ENCODE measurements around the gene SYP.

SYP gene

DNA sequence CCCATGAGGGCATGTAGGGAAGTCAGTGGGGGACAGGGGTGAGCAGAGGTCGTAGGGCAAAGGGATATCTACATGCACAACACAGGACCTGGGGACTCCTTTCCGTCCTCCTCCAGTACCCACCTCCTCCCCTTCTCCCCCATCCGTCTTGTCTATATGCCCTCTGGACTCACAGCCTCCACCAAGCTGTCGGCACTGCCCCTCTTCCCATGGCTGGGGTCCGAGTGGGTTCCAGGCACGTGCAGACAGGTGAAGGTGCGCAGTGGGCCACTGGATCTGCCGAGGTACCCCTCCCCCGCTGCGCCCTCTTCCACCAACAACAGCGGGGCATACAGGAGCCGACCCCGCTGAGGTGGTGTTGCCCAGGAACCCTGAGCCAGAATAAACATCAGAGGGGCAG is 5.5 kb upstream of the SYP start:
- Histone ChIP-seq H3K27ac (ENCODE audit: low read length) (no peak overlapping the region), H3K36me3 (ENCODE audit: insufficient read depth, low read length) (no peaks in the 10 kb centered on the region), H3K4me3 (ENCODE audit: low read depth in 1 of 2, low read length in 2 of 2) (no peak overlapping the region), H2AFZ (ENCODE audit: low read depth, low read length) (no peak overlapping the region), H3K4me1 (ENCODE audit: insufficient read depth, low read length) (peaks cover 4% of the 10 kb centered on the region), H3K9ac (ENCODE audit: low read depth, low read length) (no peak overlapping the region), H3K79me2 (ENCODE audit: insufficient read depth, low read length) (no peaks in the 10 kb centered on the region), H4K20me1 (ENCODE audit: insufficient read depth, low read length) (no peaks in the 10 kb centered on the region), H3K4me2 (ENCODE audit: insufficient read depth, low read length) (no peak overlapping the region), H3K27me3 (ENCODE audit: insufficient read depth, low read length, poor library complexity) (no peaks in the 10 kb centered on the region), H3K9me3 (ENCODE audit: insufficient read depth, low read length, severe bottlenecking) (no peaks in the 10 kb centered on the region)
- DNase-seq = no peak
- TF ChIP-seq, protein P1, sequence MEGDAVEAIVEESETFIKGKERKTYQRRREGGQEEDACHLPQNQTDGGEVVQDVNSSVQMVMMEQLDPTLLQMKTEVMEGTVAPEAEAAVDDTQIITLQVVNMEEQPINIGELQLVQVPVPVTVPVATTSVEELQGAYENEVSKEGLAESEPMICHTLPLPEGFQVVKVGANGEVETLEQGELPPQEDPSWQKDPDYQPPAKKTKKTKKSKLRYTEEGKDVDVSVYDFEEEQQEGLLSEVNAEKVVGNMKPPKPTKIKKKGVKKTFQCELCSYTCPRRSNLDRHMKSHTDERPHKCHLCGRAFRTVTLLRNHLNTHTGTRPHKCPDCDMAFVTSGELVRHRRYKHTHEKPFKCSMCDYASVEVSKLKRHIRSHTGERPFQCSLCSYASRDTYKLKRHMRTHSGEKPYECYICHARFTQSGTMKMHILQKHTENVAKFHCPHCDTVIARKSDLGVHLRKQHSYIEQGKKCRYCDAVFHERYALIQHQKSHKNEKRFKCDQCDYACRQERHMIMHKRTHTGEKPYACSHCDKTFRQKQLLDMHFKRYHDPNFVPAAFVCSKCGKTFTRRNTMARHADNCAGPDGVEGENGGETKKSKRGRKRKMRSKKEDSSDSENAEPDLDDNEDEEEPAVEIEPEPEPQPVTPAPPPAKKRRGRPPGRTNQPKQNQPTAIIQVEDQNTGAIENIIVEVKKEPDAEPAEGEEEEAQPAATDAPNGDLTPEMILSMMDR (IDR thresholded peaks at IDR 0.05; ENCODE audit: borderline replicate concordance, extremely low read depth, low read length, poor library complexity, severe bottlenecking) = no peak
- no peak for TF ChIP-seq EZH2 (IDR thresholded peaks at IDR 0.05; ENCODE audit: borderline replicate concordance, low read depth, low read length, severe bottlenecking)
- no peak for ATAC-seq (ENCODE audit: insufficient read depth, low read depth)

DNA sequence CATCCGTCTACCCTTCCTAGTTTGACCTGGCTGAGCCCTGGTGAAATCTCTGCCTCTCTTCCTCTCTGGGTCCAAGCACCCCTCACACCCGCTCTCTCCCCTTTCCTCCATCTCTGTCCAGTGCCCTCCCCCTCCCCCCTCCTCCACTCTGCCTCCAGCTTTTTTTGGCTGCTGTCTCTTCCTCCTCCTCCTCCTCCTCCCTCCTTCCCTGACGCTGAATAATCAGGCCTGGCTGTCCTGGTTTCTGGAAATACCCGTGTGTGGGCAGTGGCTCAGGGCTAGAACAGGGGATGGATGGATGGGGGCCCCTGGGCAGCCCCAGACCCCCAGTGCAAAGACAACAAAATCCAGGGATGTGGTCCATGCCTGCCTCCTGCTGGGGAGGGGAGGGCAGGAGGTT is 4.7 kb upstream of the SYP start:
- TF ChIP-seq, protein P1 (IDR thresholded peaks at IDR 0.05; ENCODE audit: borderline replicate concordance, extremely low read depth, low read length, poor library complexity, severe bottlenecking) = no peak
- no peak for TF ChIP-seq EZH2 (IDR thresholded peaks at IDR 0.05; ENCODE audit: borderline replicate concordance, low read depth, low read length, severe bottlenecking)
- Histone ChIP-seq H3K9ac (ENCODE audit: low read depth, low read length) (no peak overlapping the region), H3K4me1 (ENCODE audit: insufficient read depth, low read length) (peaks cover 9% of the 10 kb centered on the region), H3K79me2 (ENCODE audit: insufficient read depth, low read length) (no peaks in the 10 kb centered on the region), H3K9me3 (ENCODE audit: insufficient read depth, low read length, severe bottlenecking) (no peaks in the 10 kb centered on the region), H3K27ac (ENCODE audit: low read length) (no peak overlapping the region), H3K36me3 (ENCODE audit: insufficient read depth, low read length) (no peaks in the 10 kb centered on the region), H3K4me3 (ENCODE audit: low read depth in 1 of 2, low read length in 2 of 2) (no peak overlapping the region), H3K4me2 (ENCODE audit: insufficient read depth, low read length) (no peak overlapping the region), H3K27me3 (ENCODE audit: insufficient read depth, low read length, poor library complexity) (no peaks in the 10 kb centered on the region), H2AFZ (ENCODE audit: low read depth, low read length) (no peak overlapping the region), H4K20me1 (ENCODE audit: insufficient read depth, low read length) (no peaks in the 10 kb centered on the region)
- DNase-seq (no peak), ATAC-seq (ENCODE audit: insufficient read depth, low read depth) (no peak)

DNA sequence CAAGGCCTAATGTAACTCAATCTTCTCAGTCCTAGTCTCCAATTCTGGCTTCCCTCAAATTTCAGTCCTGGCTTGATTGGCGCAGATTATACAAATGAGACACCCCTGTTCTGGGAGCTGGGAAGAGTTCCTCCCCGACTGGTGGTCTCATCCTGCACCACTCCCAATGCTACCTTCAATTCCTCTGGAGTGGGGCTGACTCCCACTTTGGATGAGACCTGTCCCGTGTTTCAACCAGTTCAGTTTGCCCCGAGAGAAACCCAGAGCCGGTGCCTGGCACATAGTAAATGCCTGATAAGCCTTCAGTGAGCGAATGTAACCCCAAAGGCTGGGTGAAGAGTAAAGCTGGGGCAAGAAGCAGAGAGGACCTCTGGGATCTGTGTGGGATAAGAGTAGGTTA is 4.0 kb upstream of the SYP start:
- ATAC-seq (ENCODE audit: insufficient read depth, low read depth) = no peak
- no peaks in the 10 kb centered on the region for H3K27me3 ChIP-seq (ENCODE audit: insufficient read depth, low read length, poor library complexity)
- TF ChIP-seq, protein P1 (IDR thresholded peaks at IDR 0.05; ENCODE audit: borderline replicate concordance, extremely low read depth, low read length, poor library complexity, severe bottlenecking) = no peak

DNA sequence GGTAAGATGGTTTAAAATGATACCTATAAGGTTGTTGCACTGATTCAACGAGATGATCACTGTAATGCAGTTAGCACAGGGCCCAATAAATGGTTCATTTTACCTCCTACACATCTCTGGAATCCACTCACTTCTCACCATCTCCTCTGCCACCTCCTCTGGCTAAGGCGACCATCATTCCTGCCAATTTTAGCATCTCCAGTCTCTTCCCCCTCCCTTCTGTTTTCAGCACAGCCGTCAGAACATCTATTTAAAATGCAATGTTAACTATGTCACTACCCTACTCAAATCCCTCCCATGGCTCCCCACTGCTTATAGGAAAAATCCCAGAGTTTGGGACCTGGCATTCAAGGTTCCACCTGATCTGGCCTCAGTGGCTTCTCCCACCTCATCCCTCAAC is 3.5 kb upstream of the SYP start:
- no peaks in the 10 kb centered on the region for H3K9me3 ChIP-seq (ENCODE audit: insufficient read depth, low read length, severe bottlenecking)
- H3K27ac ChIP-seq (ENCODE audit: low read length) = no peak overlapping the region
- no peak for ATAC-seq (ENCODE audit: insufficient read depth, low read depth)
- H3K79me2 ChIP-seq (ENCODE audit: insufficient read depth, low read length) = no peaks in the 10 kb centered on the region
- H3K4me2 ChIP-seq (ENCODE audit: insufficient read depth, low read length) = no peak overlapping the region
- no peaks in the 10 kb centered on the region for H3K27me3 ChIP-seq (ENCODE audit: insufficient read depth, low read length, poor library complexity)
- H3K4me1 ChIP-seq (ENCODE audit: insufficient read depth, low read length) = peaks cover 19% of the 10 kb centered on the region
- no peak overlapping the region for H3K9ac ChIP-seq (ENCODE audit: low read depth, low read length)
- no peak overlapping the region for H2AFZ ChIP-seq (ENCODE audit: low read depth, low read length)
- no peak overlapping the region for H3K4me3 ChIP-seq (ENCODE audit: low read depth in 1 of 2, low read length in 2 of 2)
- DNase-seq = no peak
- no peaks in the 10 kb centered on the region for H4K20me1 ChIP-seq (ENCODE audit: insufficient read depth, low read length)
- TF ChIP-seq, protein P1 (IDR thresholded peaks at IDR 0.05; ENCODE audit: borderline replicate concordance, extremely low read depth, low read length, poor library complexity, severe bottlenecking) = no peak
- no peak for TF ChIP-seq EZH2 (IDR thresholded peaks at IDR 0.05; ENCODE audit: borderline replicate concordance, low read depth, low read length, severe bottlenecking)
- H3K36me3 ChIP-seq (ENCODE audit: insufficient read depth, low read length) = no peaks in the 10 kb centered on the region

More for the DNA sequence above, 4.0 kb upstream of the SYP start:
- DNase-seq = no peak
- no peak overlapping the region for H3K4me3 ChIP-seq (ENCODE audit: low read depth in 1 of 2, low read length in 2 of 2)
- no peak overlapping the region for H3K4me2 ChIP-seq (ENCODE audit: insufficient read depth, low read length)
- H3K4me1 ChIP-seq (ENCODE audit: insufficient read depth, low read length) = peaks cover 16% of the 10 kb centered on the region
- no peak overlapping the region for H2AFZ ChIP-seq (ENCODE audit: low read depth, low read length)
- no peak overlapping the region for H3K9ac ChIP-seq (ENCODE audit: low read depth, low read length)
- no peaks in the 10 kb centered on the region for H3K9me3 ChIP-seq (ENCODE audit: insufficient read depth, low read length, severe bottlenecking)
- H3K79me2 ChIP-seq (ENCODE audit: insufficient read depth, low read length) = no peaks in the 10 kb centered on the region
- H3K27ac ChIP-seq (ENCODE audit: low read length) = no peak overlapping the region
- no peaks in the 10 kb centered on the region for H3K36me3 ChIP-seq (ENCODE audit: insufficient read depth, low read length)
- H4K20me1 ChIP-seq (ENCODE audit: insufficient read depth, low read length) = no peaks in the 10 kb centered on the region
